OCI-LY7 (cell line): Measurements from ENCODE around the gene PARVB.

Source experiments
- CTCF ChIP-seq: fragments of 200-600 bp; sonication (generic); conservative IDR thresholded peaks from 2 replicates; pipeline ENCODE4 v1.5.1; 2014; ENCODE audit warnings: mild to moderate bottlenecking, antibody characterized with exemption, low read length, moderate library complexity, mixed read lengths
- EZH2phosphoT487 ChIP-seq: fragments of 200-600 bp; sonication (generic); IDR thresholded peaks from 2 replicates; pipeline ENCODE4 v1.6.1; 2018; ENCODE audit warnings: low read depth, borderline replicate concordance, mild to moderate bottlenecking, mixed run types, antibody characterized with exemption, low read length, moderate library complexity, mixed read lengths

GRCh38 chr22:44112191-44112590 is 88.1 kb downstream of the PARVB start:
- TF ChIP-seq CTCF: no peak
- TF ChIP-seq EZH2phosphoT487: no peak
